HG03342 (cell line): ENCODE measurements around the gene CDCP2.
"Not testable (repeated sequence)": the region's sequence is repeated elsewhere in the genome, so short reads cannot be mapped to it uniquely, and the experiment has no call there.

Experiments
- ATAC-seq: cut with Tn5 transposase; IDR thresholded peaks from one replicate; pipeline ENCODE4 v1.9.1; 2021; ENCODE audit warnings: mild to moderate bottlenecking, moderate library complexity; ENCODE audit not compliant: unreplicated experiment

The CDCP2 gene

DNA sequence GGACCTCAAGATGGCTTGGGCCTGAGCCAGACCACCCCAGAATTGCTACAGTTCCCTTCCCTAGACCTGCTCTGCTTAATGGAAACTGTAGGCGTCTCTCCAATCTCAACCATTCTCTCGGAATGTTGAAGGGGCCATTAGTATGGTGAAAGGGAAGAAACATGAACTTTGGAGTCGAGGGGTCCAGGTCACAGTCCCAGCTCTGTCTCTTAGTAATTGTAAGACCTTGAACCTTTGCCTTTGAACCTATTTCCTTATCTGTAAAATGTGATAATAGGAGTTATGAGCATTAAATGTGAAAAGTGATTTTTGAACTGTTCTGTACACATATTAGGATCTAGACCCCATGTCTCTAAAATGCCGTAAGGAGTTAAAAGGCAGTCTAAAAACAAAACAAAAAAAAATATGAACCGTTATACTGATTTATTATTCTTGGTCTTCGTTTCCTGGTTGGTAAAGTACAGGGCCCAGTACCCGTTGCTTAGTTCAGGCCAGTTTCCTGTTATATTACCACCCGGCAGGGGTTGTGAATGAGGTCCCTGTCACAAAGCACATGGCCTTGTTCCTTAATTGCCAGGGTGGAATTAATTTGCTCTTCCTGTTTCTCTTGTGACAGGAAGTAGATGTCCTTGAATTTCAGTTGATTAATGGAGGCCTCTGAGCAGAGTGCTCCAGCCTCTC, 57.1 kb downstream of the CDCP2 start:
- ATAC-seq: no peak

DNA sequence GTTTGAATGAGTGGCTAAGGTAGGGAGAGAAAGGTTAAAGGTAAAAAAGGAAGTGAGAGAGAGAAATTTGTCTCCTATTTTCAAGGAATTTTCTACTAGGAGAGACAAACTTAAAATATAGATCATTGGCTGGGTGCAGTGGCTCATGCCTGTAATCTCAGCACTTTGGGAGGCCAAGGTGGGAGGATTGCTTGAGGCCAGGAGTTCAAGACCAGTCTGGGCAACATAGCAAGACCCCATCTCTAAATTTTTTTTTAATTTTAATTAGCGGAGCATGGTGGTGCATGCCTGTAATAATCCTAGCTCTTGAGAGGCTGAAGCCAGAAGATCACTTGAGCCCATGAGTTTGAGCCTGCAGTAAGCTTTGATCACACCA, 58.1 kb downstream of the CDCP2 start:
- not testable (repeated sequence) for ATAC-seq

DNA sequence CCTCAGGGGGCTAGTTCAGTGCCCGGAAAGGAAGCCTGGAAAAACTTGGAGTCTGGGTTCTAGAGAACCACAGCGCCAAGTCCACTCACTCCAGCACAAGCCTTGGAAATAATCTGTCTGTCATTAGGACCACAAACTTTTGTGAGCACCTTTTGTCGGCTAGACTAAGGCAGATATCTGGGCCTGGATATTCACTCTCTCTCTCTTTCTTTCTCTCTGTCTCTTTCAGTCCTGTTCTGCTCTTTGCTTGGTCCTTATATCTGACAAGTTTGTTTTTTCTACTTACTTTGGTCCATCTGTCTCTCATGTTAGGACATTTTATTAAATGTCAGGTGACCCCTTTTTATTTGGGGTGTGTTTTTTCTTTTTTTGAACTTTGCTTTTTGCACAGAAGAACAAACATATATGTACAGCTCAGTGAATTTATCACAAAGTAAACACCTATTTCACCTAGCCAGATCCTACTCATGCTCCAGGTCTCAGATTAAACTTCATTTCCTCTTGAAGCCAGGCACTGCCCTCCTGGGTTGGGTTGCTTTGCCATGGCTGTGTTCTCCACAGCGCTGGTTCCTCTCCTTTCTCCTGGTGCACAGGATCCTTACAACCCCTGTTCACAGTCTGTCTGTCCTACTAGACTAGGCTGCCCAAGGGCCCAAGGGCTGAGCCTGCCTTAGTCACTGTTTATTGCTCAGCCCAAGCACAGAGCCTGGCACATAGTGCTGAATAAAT, 58.6 kb downstream of the CDCP2 start:
- ATAC-seq: no peak

- ATAC-seq: no peak
These were observed 61.1 kb downstream of the CDCP2 start for GRCh38 chr1:54091666-54092065.

GRCh38 chr1:54088385-54088784, 64.4 kb downstream of the CDCP2 start:
- ATAC-seq: no peak

DNA sequence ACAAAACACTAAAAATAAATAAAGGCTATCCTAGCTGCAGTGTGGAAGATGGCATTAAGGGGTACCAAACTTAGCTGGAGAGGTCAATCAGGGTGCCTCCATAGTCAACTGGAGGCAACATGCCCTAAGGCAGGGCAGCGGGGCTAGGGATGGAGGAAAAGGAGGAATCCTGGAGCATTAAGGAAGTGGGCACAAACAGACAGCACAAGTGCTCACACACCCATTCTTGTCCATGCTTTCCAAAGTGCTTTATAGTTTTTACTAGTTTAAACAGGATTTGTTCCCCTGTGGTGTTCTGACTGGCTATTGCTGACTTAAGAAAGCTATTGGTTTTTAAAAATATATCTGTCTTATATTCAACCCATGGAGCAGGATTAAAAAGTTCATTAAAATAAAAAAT, 66.0 kb downstream of the CDCP2 start:
- no peak for ATAC-seq

DNA sequence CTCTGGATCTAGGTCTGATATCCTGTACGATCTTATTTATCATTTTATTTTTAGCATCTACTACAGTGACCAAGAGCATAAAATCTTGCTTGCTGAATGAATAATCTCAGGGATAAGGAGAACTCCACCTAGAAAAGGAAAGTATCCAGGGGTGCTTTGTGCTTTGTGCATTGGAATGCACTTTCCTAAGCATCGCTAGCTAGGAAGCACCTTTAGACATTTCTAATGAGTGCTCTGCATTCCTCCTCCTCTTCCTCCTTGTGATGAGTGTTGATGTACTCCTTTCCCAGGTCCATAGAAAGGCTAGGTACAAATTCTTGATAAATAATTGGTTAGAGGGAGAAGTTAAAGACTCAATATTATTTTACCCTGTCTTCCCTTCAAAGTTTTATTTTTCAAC, 68.0 kb downstream of the CDCP2 start:
- ATAC-seq: no peak
